ENCODE results near the gene GPS2. TPM values are rescaled to one million over a fixed set of nuclear protein-coding genes. Genes with fewer than 3 reads are reported as not detected.

Gene GPS2
- total and polyA plus RNA-seq, 2 donors (not counting 3 experiments of a cell fraction or from before 2014, with no cell fraction given) = 51.6 to 132 TPM

DNA sequence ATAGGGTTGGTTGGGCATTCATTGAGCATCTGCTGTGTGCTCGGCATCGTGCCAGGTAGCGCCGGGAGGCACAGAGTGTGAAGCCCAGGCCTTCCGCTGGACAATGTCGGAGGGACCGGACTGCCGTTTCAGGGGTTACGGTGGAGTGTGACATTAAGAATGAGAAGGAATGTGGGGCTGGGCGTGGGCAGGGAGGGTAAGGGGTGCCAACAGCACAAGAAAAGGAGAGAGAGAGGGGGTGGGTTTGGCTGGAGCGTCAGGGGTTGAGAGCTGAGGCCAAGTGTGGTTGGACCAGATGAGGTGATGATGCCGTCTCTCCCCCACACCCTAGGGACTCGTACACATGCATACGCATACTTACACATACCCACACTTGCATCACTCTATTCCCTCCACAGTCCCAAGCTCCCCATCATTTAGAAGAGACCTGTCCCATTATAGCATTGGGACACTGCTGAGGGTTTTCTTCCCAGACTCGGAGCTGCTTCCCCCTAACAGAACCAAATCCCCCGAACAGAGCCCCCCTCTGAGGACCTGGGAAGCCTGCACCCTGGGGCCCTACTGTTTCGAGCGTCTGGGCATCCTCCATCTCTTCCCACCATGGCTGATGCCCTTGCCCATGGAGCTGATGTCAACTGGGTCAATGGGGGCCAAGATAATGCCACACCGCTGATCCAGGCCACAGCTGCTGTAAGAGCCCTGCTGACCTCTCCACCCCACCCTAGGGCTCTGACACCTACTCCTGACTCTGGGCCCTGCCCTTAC lies 33.5 kb upstream of the GPS2 start:
- H3K9me1 ChIP-seq (replicated peaks; ENCODE audit: control insufficient read depth, extremely low read depth, insufficient read depth, low read length) = no peaks in the 10 kb centered on the region
- ChIA-PET CTCF (interaction anchor here (0.6 to 1.4 kb wide), 5 partner anchors 12 to 55 kb away, joined by 3 to 6 read pairs (median 3); partner anchors contain the start of genes ACAP1 and TMEM256), POLR2A (no interaction called here)
- no peaks in the 10 kb centered on the region for H3K79me2 ChIP-seq (ENCODE audit: control insufficient read depth, insufficient read depth, low read length)
- dilution Hi-C loops (cut with MboI; ENCODE audit: extremely low pct_ligation_motif_present, low sequenced_read_pairs) (no loop called here), intact Hi-C loops (cut with micrococcal nuclease) (no loop called here)
- no peaks in the 10 kb centered on the region for H3K36me3 ChIP-seq (ENCODE audit: control insufficient read depth in 2 of 2, extremely low read depth in 1 of 2, insufficient read depth in 2 of 2, low read length in 2 of 2)
- FAIRE-seq (no peak), DNase-seq (ENCODE audit: low read depth, low spot score) (no peak)
- H3K27ac ChIP-seq (ENCODE audit: insufficient read depth, low read depth, low read length) = no peak overlapping the region
- H3K27me3 ChIP-seq (ENCODE audit: control insufficient read depth in 2 of 2, insufficient read depth in 2 of 2, low read length in 2 of 2) = no peaks in the 10 kb centered on the region
- H4K20me1 ChIP-seq (replicated peaks; ENCODE audit: control insufficient read depth, extremely low read depth, insufficient read depth, low read length) = no peaks in the 10 kb centered on the region
- no peak overlapping the region for H3K9ac ChIP-seq (replicated peaks; ENCODE audit: extremely low read depth, insufficient read depth, low read length)
- no peak overlapping the region for H3K4me3 ChIP-seq (replicated peaks in 1 of 3; ENCODE audit: insufficient read depth in 1 of 3, low read depth in 1 of 3, low read length in 3 of 3)
- H3K4me2 ChIP-seq (ENCODE audit: insufficient read depth, low read length) = no peak overlapping the region
- H3K4me1 ChIP-seq (ENCODE audit: control insufficient read depth, extremely low read depth, insufficient read depth, low read length) = peaks cover 17% of the 10 kb centered on the region
- TF ChIP-seq GATA2 (IDR thresholded peaks at IDR 0.05; ENCODE audit: insufficient read depth, insufficient read length, low read depth, low read length) (no peak), POLR2A (IDR thresholded peaks at IDR 0.05; ENCODE audit: low read depth, low read length) (no peak), EZH2 (IDR thresholded peaks at IDR 0.05; ENCODE audit: borderline replicate concordance, low read depth, low read length, severe bottlenecking) (no peak), MYC (IDR thresholded peaks at IDR 0.05; ENCODE audit: low read depth, low read length) (no peak), POLR2AphosphoS5 (IDR thresholded peaks at IDR 0.05; ENCODE audit: insufficient read depth, low read depth, low read length) (no peak), FOS (IDR thresholded peaks at IDR 0.05; ENCODE audit: borderline replicate concordance, insufficient read depth, low read length) (no peak), JUN (IDR thresholded peaks at IDR 0.05; ENCODE audit: borderline replicate concordance, insufficient read depth, insufficient read length, low read depth) (no peak)
- TF ChIP-seq, protein P1, sequence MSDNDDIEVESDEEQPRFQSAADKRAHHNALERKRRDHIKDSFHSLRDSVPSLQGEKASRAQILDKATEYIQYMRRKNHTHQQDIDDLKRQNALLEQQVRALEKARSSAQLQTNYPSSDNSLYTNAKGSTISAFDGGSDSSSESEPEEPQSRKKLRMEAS (IDR thresholded peaks at IDR 0.05; ENCODE audit: insufficient read depth, insufficient read length) = no peak
- TF ChIP-seq, protein P2, sequence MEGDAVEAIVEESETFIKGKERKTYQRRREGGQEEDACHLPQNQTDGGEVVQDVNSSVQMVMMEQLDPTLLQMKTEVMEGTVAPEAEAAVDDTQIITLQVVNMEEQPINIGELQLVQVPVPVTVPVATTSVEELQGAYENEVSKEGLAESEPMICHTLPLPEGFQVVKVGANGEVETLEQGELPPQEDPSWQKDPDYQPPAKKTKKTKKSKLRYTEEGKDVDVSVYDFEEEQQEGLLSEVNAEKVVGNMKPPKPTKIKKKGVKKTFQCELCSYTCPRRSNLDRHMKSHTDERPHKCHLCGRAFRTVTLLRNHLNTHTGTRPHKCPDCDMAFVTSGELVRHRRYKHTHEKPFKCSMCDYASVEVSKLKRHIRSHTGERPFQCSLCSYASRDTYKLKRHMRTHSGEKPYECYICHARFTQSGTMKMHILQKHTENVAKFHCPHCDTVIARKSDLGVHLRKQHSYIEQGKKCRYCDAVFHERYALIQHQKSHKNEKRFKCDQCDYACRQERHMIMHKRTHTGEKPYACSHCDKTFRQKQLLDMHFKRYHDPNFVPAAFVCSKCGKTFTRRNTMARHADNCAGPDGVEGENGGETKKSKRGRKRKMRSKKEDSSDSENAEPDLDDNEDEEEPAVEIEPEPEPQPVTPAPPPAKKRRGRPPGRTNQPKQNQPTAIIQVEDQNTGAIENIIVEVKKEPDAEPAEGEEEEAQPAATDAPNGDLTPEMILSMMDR (IDR thresholded peaks at IDR 0.05; ENCODE audit: extremely low read depth in 1 of 2, insufficient read depth in 1 of 2, low read depth in 1 of 2, low read length in 2 of 2) = no peak
- H2AFZ ChIP-seq (ENCODE audit: low read depth, low read length) = no peak overlapping the region
- H3K9me3 ChIP-seq (replicated peaks; ENCODE audit: control insufficient read depth, insufficient read depth, low read length) = no peaks in the 10 kb centered on the region
- no TSS peak for BruUV-seq (replicated peaks)

All from endothelial cell of umbilical vein (primary cell).